IMR-90 (cell line): ENCODE measurements around the gene ITGA3. TPM values are rescaled to one million over a fixed set of nuclear protein-coding genes. Genes with fewer than 3 reads are reported as not detected.
A peak's percentile ranks its signal among the peaks of the same experiment; 100 is the strongest.

ENCODE experiments used
- ATAC-seq: fragments of 200-7000 bp; cut with Tn5 transposase; 2 replicates; pipeline ENCODE4 v1.9.1; 2020; ENCODE audit warnings: low read depth, mild to moderate bottlenecking, moderate library complexity
- BruUV-seq: library from RNA; stranded (reverse); fragments of 400-500 nt; replicated peaks from 2 replicates; lab custom pipeline; 2021; lab: Mats Ljungman, UMichigan
- CTCF ChIA-PET: fragments of 300-600 bp; formaldehyde crosslinking; extraction: SDS; loops from one replicate; lab custom pipeline; 2021; ENCODE audit warnings: antibody characterized with exemption; lab: Yijun Ruan, JAX
- POLR2A ChIA-PET: fragments of 300-600 bp; sonication (Branson Sonifier 250); formaldehyde crosslinking; loops from one replicate; lab custom pipeline; 2022; ENCODE audit warnings: antibody characterized with exemption; ENCODE audit not compliant: unreplicated experiment; lab: Charles Lee
- DNase-seq: peaks from one replicate; pipeline ENCODE4 v3.0.0; 2013
- H2AFZ ChIP-seq: replicated peaks from 2 replicates; pipeline ENCODE3; 2013; ENCODE audit warnings: low read length, mild to moderate bottlenecking; ENCODE audit not compliant: poor library complexity
- H2AK5ac ChIP-seq: 2 replicates; pipeline ENCODE4 v1.6.1; 2013; ENCODE audit warnings: low read depth, low read length, inconsistent platforms
- H2AK9ac ChIP-seq: replicated peaks from 2 replicates; pipeline ENCODE3; 2013; ENCODE audit warnings: mild to moderate bottlenecking, low read depth, low read length, moderate library complexity; ENCODE audit not compliant: poor library complexity
- H2BK120ac ChIP-seq: 2 replicates; pipeline ENCODE4 v1.6.1; 2013; ENCODE audit warnings: low read depth, low read length, inconsistent platforms
- H2BK15ac ChIP-seq: 3 replicates; pipeline ENCODE4 v1.6.1; 2013; ENCODE audit warnings: low read depth, low read length, inconsistent platforms
- H2BK20ac ChIP-seq: 2 replicates; pipeline ENCODE4 v1.6.1; 2013; ENCODE audit warnings: low read depth, mild to moderate bottlenecking, inconsistent platforms, low read length, moderate library complexity
- H2BK5ac ChIP-seq: 2 replicates; pipeline ENCODE4 v1.6.1; 2013; ENCODE audit warnings: mild to moderate bottlenecking, low read depth, low read length, inconsistent platforms; ENCODE audit not compliant: poor library complexity, severe bottlenecking
- H3K14ac ChIP-seq: replicated peaks from 2 replicates; pipeline ENCODE4 v1.6.1; 2013; ENCODE audit warnings: low read depth, low read length, inconsistent platforms
- H3K18ac ChIP-seq: 2 replicates; pipeline ENCODE4 v1.6.1; 2013; ENCODE audit warnings: low read depth, low read length, control low read depth
- H3K23ac ChIP-seq: 2 replicates; pipeline ENCODE4 v1.6.1; 2013; ENCODE audit warnings: low read depth, low read length, inconsistent platforms
- H3K27ac ChIP-seq: 2 replicates; pipeline ENCODE4 v1.5.1; 2013; ENCODE audit warnings: mild to moderate bottlenecking, control low read depth, low read length; ENCODE audit not compliant: insufficient read depth
- H3K27me3 ChIP-seq: 2 replicates; pipeline ENCODE4 v1.6.1; 2013; ENCODE audit warnings: low read length; ENCODE audit not compliant: control insufficient read depth, insufficient read depth
- H3K36me3 ChIP-seq: 2 replicates; pipeline ENCODE4 v1.6.1; 2013; ENCODE audit warnings: low read length, mixed read lengths; ENCODE audit not compliant: control insufficient read depth, insufficient read depth
- H3K4ac ChIP-seq: 2 replicates; pipeline ENCODE4 v1.6.1; 2013; ENCODE audit warnings: low read depth, low read length, inconsistent platforms
- H3K4me1 ChIP-seq: 2 replicates; pipeline ENCODE4 v1.6.1; 2013; ENCODE audit warnings: low read length, mixed read lengths; ENCODE audit not compliant: control insufficient read depth, insufficient read depth
- H3K4me2 ChIP-seq: 2 replicates; pipeline ENCODE4 v1.6.1; 2013; ENCODE audit warnings: low read depth, mild to moderate bottlenecking, control low read depth, low read length, moderate library complexity
- H3K4me3 ChIP-seq: 2 replicates; pipeline ENCODE4 v1.5.1; 2013; ENCODE audit warnings: low read depth, mild to moderate bottlenecking, control low read depth, low read length, moderate library complexity; ENCODE audit not compliant: insufficient read depth
- H3K56ac ChIP-seq: 2 replicates; pipeline ENCODE4 v1.6.1; 2013; ENCODE audit warnings: low read length, inconsistent platforms; ENCODE audit not compliant: insufficient read depth; ENCODE audit errors: extremely low read depth
- H3K79me1 ChIP-seq, 2 experiments: 2 replicates each; pipeline ENCODE4 v1.6.1; 2013; ENCODE audit warnings: low read length in 2 of 2, inconsistent platforms in 1 of 2, low read depth in 1 of 2
- H3K9ac ChIP-seq: 2 replicates; pipeline ENCODE4 v1.6.1; 2013; ENCODE audit warnings: low read depth, low read length, control low read depth
- H3K9me1 ChIP-seq: 2 replicates; pipeline ENCODE4 v1.6.1; 2013; ENCODE audit warnings: low read length, inconsistent platforms; ENCODE audit not compliant: insufficient read depth
- H3K9me3 ChIP-seq: 2 replicates; pipeline ENCODE4 v1.6.1; 2013; ENCODE audit warnings: low read length; ENCODE audit not compliant: control insufficient read depth, insufficient read depth
- H4K20me1 ChIP-seq: 2 replicates; pipeline ENCODE4 v1.6.1; 2013; ENCODE audit warnings: low read length, inconsistent platforms; ENCODE audit not compliant: insufficient read depth
- H4K5ac ChIP-seq: 2 replicates; pipeline ENCODE4 v1.6.1; 2013; ENCODE audit warnings: mild to moderate bottlenecking, low read depth, low read length, control low read depth
- H4K8ac ChIP-seq, 2 experiments: 2 replicates each; pipeline ENCODE4 v1.6.1; 2013; ENCODE audit warnings: low read depth in 2 of 2, low read length in 2 of 2, control low read depth in 1 of 2, inconsistent platforms in 1 of 2
- H4K91ac ChIP-seq: 2 replicates; pipeline ENCODE4 v1.6.1; 2013; ENCODE audit warnings: low read depth, low read length, inconsistent platforms; ENCODE audit not compliant: insufficient read depth
- CHD1 ChIP-seq: IDR thresholded peaks from 2 replicates; pipeline ENCODE4 v1.6.1; 2012; ENCODE audit warnings: low read depth, low read length, improper control_type of control experiment
- RAD21 ChIP-seq: IDR thresholded peaks from 2 replicates; pipeline ENCODE4 v1.6.1; 2012; ENCODE audit warnings: low read length, improper control_type of control experiment
- SMC3 ChIP-seq: fragments of 150-350 bp; IDR thresholded peaks from 2 replicates; pipeline ENCODE4 v1.6.1; 2016; ENCODE audit warnings: low read depth, mild to moderate bottlenecking, antibody characterized with exemption, low read length, moderate library complexity
- WGBS, 2 experiments: methylation state at CpG; one replicate each; pipeline versions ENCODE4 v1.1.5 to v1.1.7; 2013; ENCODE audit warnings: missing lambda C conversion rate in 2 of 2; ENCODE audit not compliant: insufficient read length in 1 of 2; ENCODE audit errors: extremely low coverage in 2 of 2; 5-methylcytosine and 5-hydroxymethylcytosine counted together
- dilution Hi-C: fragments of 300-500 bp; cut with HindIII; formaldehyde crosslinking; loops from one replicate; pipeline ENCODE4 v1.14.3; 2018; ENCODE audit warnings: low sequenced_read_pairs; ENCODE audit not compliant: unreplicated experiment
- in situ Hi-C: fragments of 300-500 bp; cut with MboI; formaldehyde crosslinking; loops from 3 replicates; pipeline ENCODE4 v1.14.3; 2019; ENCODE audit warnings: low sequenced_read_pairs, inconsistent platforms, mixed read lengths
- intact Hi-C: fragments of 100-400 bp; cut with micrococcal nuclease; formaldehyde crosslinking; loops from 2 replicates; pipeline ENCODE4 v1.10.0; 2022
- polyA plus RNA-seq, 3 experiments: library from polyadenylated mRNA; depleted of rRNA; stranded (reverse); fragments of >200 nt; gene quantifications; 2 replicates each; pipeline ENCODE4 v1.2.3, GENCODE V29; 2012; ENCODE audit warnings: low replicate concordance in 1 of 3
- total RNA-seq: library from RNA; depleted of rRNA; stranded (reverse); fragments of >200 nt; gene quantifications from 2 replicates; pipeline ENCODE4 v1.2.3, GENCODE V29; 2012

ITGA3 gene
- total and polyA plus RNA-seq, 2 of the 4 experiments (the other 2 are of a cell fraction) = 78.0 to 202 TPM

GRCh38 chr17:50113624-50114320 is 57.9 kb downstream of the ITGA3 start:
- Histone ChIP-seq H2BK5ac (no peak overlapping the region), H3K23ac (no peak overlapping the region), H3K9me1 (no peaks in the 10 kb centered on the region; the same call in 1 of the 2 replicates), H2AK9ac (peak overlapping the region; percentile 9), H3K9me3 (no peaks in the 10 kb centered on the region), H3K4me2 (no peak overlapping the region), H3K27me3 (no peaks in the 10 kb centered on the region), H3K4ac (no peak overlapping the region), H4K5ac (no peak overlapping the region), H4K20me1 (no peaks in the 10 kb centered on the region), H3K27ac (no peak overlapping the region), H3K14ac (no peak overlapping the region), H3K4me1 (peaks cover 3% of the 10 kb centered on the region), H2BK120ac (no peak overlapping the region), H3K18ac (no peak overlapping the region), H2AFZ (no peak overlapping the region), H2BK15ac (no peak overlapping the region), H2BK20ac (no peak overlapping the region), H4K8ac (no peak overlapping the region), H3K4me3 (no peak overlapping the region), H4K91ac (no peak overlapping the region), H3K79me1 (no peaks in the 10 kb centered on the region), H3K36me3 (peaks cover 23% of the 10 kb centered on the region; the same call in 1 of the 2 replicates), H3K9ac (no peak overlapping the region), H2AK5ac (no peak overlapping the region), H3K56ac (no peak overlapping the region)
- DNase-seq = no peak
- CTCF ChIA-PET = interaction anchor here (0.7 to 1.9 kb wide), 3 partner anchors 10 to 48 kb away, joined by 3 to 10 read pairs (median 4); no protein-coding TSS in a partner anchor
- dilution Hi-C loops = no loop called here
- ATAC-seq = no peak
- intact Hi-C loops = no loop called here
- in situ Hi-C loops = no loop called here
- no CpG with 5 or more reads among the region's 7 CpGs for WGBS, 2 experiments
- no TSS peak for BruUV-seq
- POLR2A ChIA-PET = no interaction called here
- TF ChIP-seq RAD21 = no peak
- TF ChIP-seq SMC3 = no peak
- no peak for TF ChIP-seq CHD1
